Lower leg skin (tissue), 3 donors: ENCODE results near the gene HAPLN2.
"Not testable (repeated sequence)": the region's sequence is repeated elsewhere in the genome, so short reads cannot be mapped to it uniquely, and the experiment has no call there.

Experiments
- CTCF ChIP-seq, 3 donors: fragments of 450-650 bp; IDR thresholded peaks; one replicate each; pipeline ENCODE4 v1.5.1; 2016; ENCODE audit warnings: antibody characterized with exemption in 3 of 3, mild to moderate bottlenecking in 3 of 3, moderate library complexity in 2 of 3
- POLR2A ChIP-seq, 2 donors: fragments of 450-650 bp; IDR thresholded peaks; one replicate each; pipeline ENCODE4 v1.6.1; 2016 to 2017; ENCODE audit warnings: antibody characterized with exemption in 2 of 2, mild to moderate bottlenecking in 1 of 2, moderate library complexity in 1 of 2

GRCh38 chr1:156607344-156607743 is 11.9 kb upstream of the HAPLN2 start:
- not testable (repeated sequence) for TF ChIP-seq CTCF, POLR2A (IDR thresholded peaks at IDR 0.05)
